ENCODE data around the gene SEMA3F.

GRCh38 chr3:50150863-50151686 is 4.0 kb upstream of the SEMA3F start:
- TF ChIP-seq, protein P1, sequence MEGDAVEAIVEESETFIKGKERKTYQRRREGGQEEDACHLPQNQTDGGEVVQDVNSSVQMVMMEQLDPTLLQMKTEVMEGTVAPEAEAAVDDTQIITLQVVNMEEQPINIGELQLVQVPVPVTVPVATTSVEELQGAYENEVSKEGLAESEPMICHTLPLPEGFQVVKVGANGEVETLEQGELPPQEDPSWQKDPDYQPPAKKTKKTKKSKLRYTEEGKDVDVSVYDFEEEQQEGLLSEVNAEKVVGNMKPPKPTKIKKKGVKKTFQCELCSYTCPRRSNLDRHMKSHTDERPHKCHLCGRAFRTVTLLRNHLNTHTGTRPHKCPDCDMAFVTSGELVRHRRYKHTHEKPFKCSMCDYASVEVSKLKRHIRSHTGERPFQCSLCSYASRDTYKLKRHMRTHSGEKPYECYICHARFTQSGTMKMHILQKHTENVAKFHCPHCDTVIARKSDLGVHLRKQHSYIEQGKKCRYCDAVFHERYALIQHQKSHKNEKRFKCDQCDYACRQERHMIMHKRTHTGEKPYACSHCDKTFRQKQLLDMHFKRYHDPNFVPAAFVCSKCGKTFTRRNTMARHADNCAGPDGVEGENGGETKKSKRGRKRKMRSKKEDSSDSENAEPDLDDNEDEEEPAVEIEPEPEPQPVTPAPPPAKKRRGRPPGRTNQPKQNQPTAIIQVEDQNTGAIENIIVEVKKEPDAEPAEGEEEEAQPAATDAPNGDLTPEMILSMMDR (conservative IDR thresholded peaks at IDR 0.05; ENCODE audit: low read depth, low read length) = no peak
- TF ChIP-seq EZH2 (IDR thresholded peaks at IDR 0.05; ENCODE audit: borderline replicate concordance, low read depth, low read length, poor library complexity, severe bottlenecking) = no peak

Data from A673 (cell line).